ENCODE measurements around the gene C1orf21. TPM values are rescaled to one million over a fixed set of nuclear protein-coding genes. Genes with fewer than 3 reads are reported as not detected.

C1orf21 gene
- total and polyA plus RNA-seq, 2 donors (not counting 3 experiments of a cell fraction or from before 2014, with no cell fraction given) = 0.79 to 8.5 TPM

DNA sequence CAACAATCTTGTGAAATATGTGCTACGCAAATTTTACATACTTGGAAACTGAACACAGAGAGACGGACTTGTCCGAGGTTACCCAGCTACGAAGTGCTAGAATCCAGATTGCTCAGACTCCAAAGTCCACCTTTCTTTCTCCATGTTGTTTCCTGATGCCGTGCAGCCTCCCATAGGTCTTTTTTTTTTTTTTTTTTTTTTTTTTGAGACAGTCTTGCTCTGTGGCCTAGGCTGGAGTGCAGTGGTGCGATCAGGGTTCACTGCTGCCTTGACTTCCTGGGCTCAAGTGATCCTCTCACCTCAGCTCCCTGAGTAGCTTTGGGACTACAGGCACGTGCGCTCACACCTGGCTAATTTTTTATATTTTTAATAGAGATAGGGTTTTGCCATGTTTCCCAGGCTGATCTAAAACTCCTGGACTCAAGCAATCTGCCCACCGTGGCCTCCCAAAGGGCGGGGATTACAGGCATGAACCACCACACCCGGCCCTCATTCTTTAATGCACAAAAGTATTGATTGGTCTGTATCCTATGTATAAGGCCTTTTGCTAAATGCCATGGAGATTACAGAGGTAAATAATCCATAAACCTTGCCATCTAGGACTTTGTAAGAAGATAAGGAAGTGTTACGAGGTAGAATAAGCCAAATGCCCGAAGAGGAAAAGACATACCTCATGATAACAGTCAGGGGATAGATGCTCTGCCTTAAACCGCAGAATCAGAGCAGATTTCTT lies 92.8 kb downstream of the C1orf21 start:
- DNase-seq (ENCODE audit: low read depth, low spot score) (no peak), FAIRE-seq (no peak)
- no TSS peak for BruUV-seq (replicated peaks)
- H3K36me3 ChIP-seq (ENCODE audit: control insufficient read depth in 2 of 2, extremely low read depth in 1 of 2, insufficient read depth in 2 of 2, low read length in 2 of 2) = no peaks in the 10 kb centered on the region
- H3K9me3 ChIP-seq (replicated peaks; ENCODE audit: control insufficient read depth, insufficient read depth, low read length) = no peaks in the 10 kb centered on the region
- H2AFZ ChIP-seq (ENCODE audit: low read depth, low read length) = no peak overlapping the region
- dilution Hi-C loops (cut with MboI; ENCODE audit: extremely low pct_ligation_motif_present, low sequenced_read_pairs) = no loop called here
- no peaks in the 10 kb centered on the region for H4K20me1 ChIP-seq (replicated peaks; ENCODE audit: control insufficient read depth, extremely low read depth, insufficient read depth, low read length)
- H3K27ac ChIP-seq (ENCODE audit: insufficient read depth, low read depth, low read length) = no peak overlapping the region
- no peaks in the 10 kb centered on the region for H3K79me2 ChIP-seq (ENCODE audit: control insufficient read depth, insufficient read depth, low read length)
- no peaks in the 10 kb centered on the region for H3K9me1 ChIP-seq (replicated peaks; ENCODE audit: control insufficient read depth, extremely low read depth, insufficient read depth, low read length)
- no peak overlapping the region for H3K9ac ChIP-seq (replicated peaks; ENCODE audit: extremely low read depth, insufficient read depth, low read length)
- CTCF ChIA-PET = interaction anchor here (0.6 to 1.0 kb wide), 2 partner anchors 10 to 51 kb away, joined by 3 to 4 read pairs; no protein-coding TSS in a partner anchor
- TF ChIP-seq, protein P1, sequence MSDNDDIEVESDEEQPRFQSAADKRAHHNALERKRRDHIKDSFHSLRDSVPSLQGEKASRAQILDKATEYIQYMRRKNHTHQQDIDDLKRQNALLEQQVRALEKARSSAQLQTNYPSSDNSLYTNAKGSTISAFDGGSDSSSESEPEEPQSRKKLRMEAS (IDR thresholded peaks at IDR 0.05; ENCODE audit: insufficient read depth, insufficient read length) = no peak
- no peak for TF ChIP-seq POLR2AphosphoS5 (IDR thresholded peaks at IDR 0.05; ENCODE audit: insufficient read depth, low read depth, low read length)
- H3K4me2 ChIP-seq (ENCODE audit: insufficient read depth, low read length) = no peak overlapping the region
- no peak overlapping the region for H3K4me3 ChIP-seq (replicated peaks in 1 of 3; ENCODE audit: insufficient read depth in 1 of 3, low read depth in 1 of 3, low read length in 3 of 3)
- intact Hi-C loops (cut with micrococcal nuclease) = no loop called here
- no peaks in the 10 kb centered on the region for H3K4me1 ChIP-seq (ENCODE audit: control insufficient read depth, extremely low read depth, insufficient read depth, low read length)
- H3K27me3 ChIP-seq (ENCODE audit: control insufficient read depth in 2 of 2, insufficient read depth in 2 of 2, low read length in 2 of 2) = no peaks in the 10 kb centered on the region
- POLR2A ChIA-PET = no interaction called here

DNA sequence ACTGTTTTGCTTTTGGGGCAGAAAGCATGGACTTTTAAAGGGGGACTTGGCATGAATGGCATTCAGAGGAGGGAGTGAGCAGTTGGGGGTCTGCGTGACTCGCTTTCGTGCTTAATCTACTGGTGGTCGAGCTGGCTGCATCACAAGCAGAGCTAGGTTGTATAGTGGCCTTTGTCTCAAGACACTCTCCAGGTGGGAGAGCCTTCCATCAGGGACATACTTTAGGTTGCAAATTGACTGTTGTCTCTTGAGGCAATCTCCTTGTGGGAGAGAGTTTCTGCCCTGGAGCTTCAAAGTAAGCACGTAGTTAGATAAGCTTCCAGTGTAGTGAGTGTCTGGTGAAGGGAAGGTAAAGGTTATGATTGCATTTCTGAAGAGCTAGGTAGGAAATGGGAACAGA lies 93.9 kb downstream of the C1orf21 start:
- H3K9ac ChIP-seq (replicated peaks; ENCODE audit: extremely low read depth, insufficient read depth, low read length) = no peak overlapping the region
- no peaks in the 10 kb centered on the region for H3K9me1 ChIP-seq (replicated peaks; ENCODE audit: control insufficient read depth, extremely low read depth, insufficient read depth, low read length)
- H3K36me3 ChIP-seq (ENCODE audit: control insufficient read depth in 2 of 2, extremely low read depth in 1 of 2, insufficient read depth in 2 of 2, low read length in 2 of 2) = no peaks in the 10 kb centered on the region
- no peak overlapping the region for H3K4me2 ChIP-seq (ENCODE audit: insufficient read depth, low read length)
- H3K27me3 ChIP-seq (ENCODE audit: control insufficient read depth in 2 of 2, insufficient read depth in 2 of 2, low read length in 2 of 2) = no peaks in the 10 kb centered on the region
- no peak for FAIRE-seq
- ChIA-PET POLR2A (no interaction called here), CTCF (interaction anchor here (1.2 to 1.3 kb wide), 2 partner anchors 13 to 1885 kb away, joined by 3 read pairs; no protein-coding TSS in a partner anchor)
- no peaks in the 10 kb centered on the region for H3K4me1 ChIP-seq (ENCODE audit: control insufficient read depth, extremely low read depth, insufficient read depth, low read length)
- intact Hi-C loops (cut with micrococcal nuclease) = no loop called here
- no peaks in the 10 kb centered on the region for H3K79me2 ChIP-seq (ENCODE audit: control insufficient read depth, insufficient read depth, low read length)
- DNase-seq (ENCODE audit: low read depth, low spot score) = no peak
- TF ChIP-seq CTCF (IDR thresholded peaks at IDR 0.05; ENCODE audit: extremely low read depth in 1 of 2, insufficient read depth in 1 of 2, low read depth in 1 of 2, low read length in 2 of 2) (no peak), POLR2AphosphoS5 (IDR thresholded peaks at IDR 0.05; ENCODE audit: insufficient read depth, low read depth, low read length) (no peak), EZH2 (IDR thresholded peaks at IDR 0.05; ENCODE audit: borderline replicate concordance, low read depth, low read length, severe bottlenecking) (no peak), MYC (IDR thresholded peaks at IDR 0.05; ENCODE audit: low read depth, low read length) (no peak), FOS (IDR thresholded peaks at IDR 0.05; ENCODE audit: borderline replicate concordance, insufficient read depth, low read length) (no peak), GATA2 (IDR thresholded peaks at IDR 0.05; ENCODE audit: insufficient read depth, insufficient read length, low read depth, low read length) (no peak), JUN (IDR thresholded peaks at IDR 0.05; ENCODE audit: borderline replicate concordance, insufficient read depth, insufficient read length, low read depth) (no peak), POLR2A (IDR thresholded peaks at IDR 0.05; ENCODE audit: low read depth, low read length) (no peak)
- TF ChIP-seq, protein P1 (IDR thresholded peaks at IDR 0.05; ENCODE audit: insufficient read depth, insufficient read length) = no peak
- no peaks in the 10 kb centered on the region for H3K9me3 ChIP-seq (replicated peaks; ENCODE audit: control insufficient read depth, insufficient read depth, low read length)
- BruUV-seq (replicated peaks) = no TSS peak
- H2AFZ ChIP-seq (ENCODE audit: low read depth, low read length) = no peak overlapping the region
- dilution Hi-C loops (cut with MboI; ENCODE audit: extremely low pct_ligation_motif_present, low sequenced_read_pairs) = no loop called here
- no peak overlapping the region for H3K4me3 ChIP-seq (replicated peaks in 1 of 3; ENCODE audit: insufficient read depth in 1 of 3, low read depth in 1 of 3, low read length in 3 of 3)
- no peak overlapping the region for H3K27ac ChIP-seq (ENCODE audit: insufficient read depth, low read depth, low read length)
- no peaks in the 10 kb centered on the region for H4K20me1 ChIP-seq (replicated peaks; ENCODE audit: control insufficient read depth, extremely low read depth, insufficient read depth, low read length)
